ENCODE data around the gene CLSTN3. TPM values are rescaled to one million over a fixed set of nuclear protein-coding genes. Genes with fewer than 3 reads are reported as not detected.

Gene CLSTN3
- total and polyA plus RNA-seq, 2 donors (not counting 3 experiments of a cell fraction or from before 2014, with no cell fraction given), result 27.8 to 45.9 TPM

DNA sequence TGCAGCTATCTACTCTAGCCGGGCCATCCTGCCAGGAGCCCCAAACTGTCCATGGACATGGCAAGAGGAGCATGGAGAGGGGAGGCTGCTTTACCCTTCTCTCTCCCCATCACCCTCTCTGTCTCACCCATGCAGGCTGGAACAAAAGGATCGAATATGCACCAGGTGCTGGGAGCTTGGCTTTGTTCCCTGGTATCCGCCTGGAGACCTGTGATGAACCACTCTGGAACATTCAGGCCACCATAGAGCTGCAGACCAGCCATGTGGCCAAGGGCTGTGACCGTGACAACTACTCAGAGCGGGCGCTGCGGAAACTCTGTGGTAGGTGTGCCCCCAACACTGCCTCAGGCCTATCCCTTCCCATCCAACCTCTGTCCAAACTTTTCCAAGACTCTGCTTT is 5.9 kb downstream of the CLSTN3 start:
- dilution Hi-C loops (cut with MboI; ENCODE audit: extremely low pct_ligation_motif_present, low sequenced_read_pairs), result no loop called here
- DNase-seq (ENCODE audit: low read depth, low spot score) (no peak), FAIRE-seq (no peak)
- ChIA-PET CTCF (interaction anchor here (0.8 to 1.4 kb wide), 2 partner anchors 9 to 23 kb away, joined by 3 to 4 read pairs; no protein-coding TSS in a partner anchor), POLR2A (no interaction called here)
- no peak overlapping the region for H3K4me2 ChIP-seq (ENCODE audit: insufficient read depth, low read length)
- no peak overlapping the region for H3K4me3 ChIP-seq (replicated peaks in 1 of 3; ENCODE audit: insufficient read depth in 1 of 3, low read depth in 1 of 3, low read length in 3 of 3)
- no peak overlapping the region for H2AFZ ChIP-seq (ENCODE audit: low read depth, low read length)
- intact Hi-C loops (cut with micrococcal nuclease), result no loop called here
- BruUV-seq (replicated peaks), result no TSS peak
- no peaks in the 10 kb centered on the region for H3K9me1 ChIP-seq (replicated peaks; ENCODE audit: control insufficient read depth, extremely low read depth, insufficient read depth, low read length)
- H3K27me3 ChIP-seq (ENCODE audit: control insufficient read depth in 2 of 2, insufficient read depth in 2 of 2, low read length in 2 of 2), result no peaks in the 10 kb centered on the region
- H3K9ac ChIP-seq (replicated peaks; ENCODE audit: extremely low read depth, insufficient read depth, low read length), result no peak overlapping the region
- peaks cover 7 to 10% of the 10 kb centered on the region in 2 experiments for H3K36me3 ChIP-seq (ENCODE audit: control insufficient read depth in 2 of 2, extremely low read depth in 1 of 2, insufficient read depth in 2 of 2, low read length in 2 of 2)
- TF ChIP-seq, protein P1, sequence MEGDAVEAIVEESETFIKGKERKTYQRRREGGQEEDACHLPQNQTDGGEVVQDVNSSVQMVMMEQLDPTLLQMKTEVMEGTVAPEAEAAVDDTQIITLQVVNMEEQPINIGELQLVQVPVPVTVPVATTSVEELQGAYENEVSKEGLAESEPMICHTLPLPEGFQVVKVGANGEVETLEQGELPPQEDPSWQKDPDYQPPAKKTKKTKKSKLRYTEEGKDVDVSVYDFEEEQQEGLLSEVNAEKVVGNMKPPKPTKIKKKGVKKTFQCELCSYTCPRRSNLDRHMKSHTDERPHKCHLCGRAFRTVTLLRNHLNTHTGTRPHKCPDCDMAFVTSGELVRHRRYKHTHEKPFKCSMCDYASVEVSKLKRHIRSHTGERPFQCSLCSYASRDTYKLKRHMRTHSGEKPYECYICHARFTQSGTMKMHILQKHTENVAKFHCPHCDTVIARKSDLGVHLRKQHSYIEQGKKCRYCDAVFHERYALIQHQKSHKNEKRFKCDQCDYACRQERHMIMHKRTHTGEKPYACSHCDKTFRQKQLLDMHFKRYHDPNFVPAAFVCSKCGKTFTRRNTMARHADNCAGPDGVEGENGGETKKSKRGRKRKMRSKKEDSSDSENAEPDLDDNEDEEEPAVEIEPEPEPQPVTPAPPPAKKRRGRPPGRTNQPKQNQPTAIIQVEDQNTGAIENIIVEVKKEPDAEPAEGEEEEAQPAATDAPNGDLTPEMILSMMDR (IDR thresholded peaks at IDR 0.05; ENCODE audit: extremely low read depth in 1 of 2, insufficient read depth in 1 of 2, low read depth in 1 of 2, low read length in 2 of 2), result no peak
- no peak for TF ChIP-seq GATA2 (IDR thresholded peaks at IDR 0.05; ENCODE audit: insufficient read depth, insufficient read length, low read depth, low read length)
- TF ChIP-seq, protein P2, sequence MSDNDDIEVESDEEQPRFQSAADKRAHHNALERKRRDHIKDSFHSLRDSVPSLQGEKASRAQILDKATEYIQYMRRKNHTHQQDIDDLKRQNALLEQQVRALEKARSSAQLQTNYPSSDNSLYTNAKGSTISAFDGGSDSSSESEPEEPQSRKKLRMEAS (IDR thresholded peaks at IDR 0.05; ENCODE audit: insufficient read depth, insufficient read length), result no peak
- TF ChIP-seq POLR2AphosphoS5 (IDR thresholded peaks at IDR 0.05; ENCODE audit: insufficient read depth, low read depth, low read length), result no peak
- TF ChIP-seq JUN (IDR thresholded peaks at IDR 0.05; ENCODE audit: borderline replicate concordance, insufficient read depth, insufficient read length, low read depth), result no peak
- TF ChIP-seq FOS (IDR thresholded peaks at IDR 0.05; ENCODE audit: borderline replicate concordance, insufficient read depth, low read length), result no peak
- no peak for TF ChIP-seq MYC (IDR thresholded peaks at IDR 0.05; ENCODE audit: low read depth, low read length)
- no peak for TF ChIP-seq EZH2 (IDR thresholded peaks at IDR 0.05; ENCODE audit: borderline replicate concordance, low read depth, low read length, severe bottlenecking)
- TF ChIP-seq POLR2A (IDR thresholded peaks at IDR 0.05; ENCODE audit: low read depth, low read length), result no peak
- H4K20me1 ChIP-seq (replicated peaks; ENCODE audit: control insufficient read depth, extremely low read depth, insufficient read depth, low read length), result no peaks in the 10 kb centered on the region
- no peak overlapping the region for H3K27ac ChIP-seq (ENCODE audit: insufficient read depth, low read depth, low read length)
- no peaks in the 10 kb centered on the region for H3K79me2 ChIP-seq (ENCODE audit: control insufficient read depth, insufficient read depth, low read length)
- no peaks in the 10 kb centered on the region for H3K9me3 ChIP-seq (replicated peaks; ENCODE audit: control insufficient read depth, insufficient read depth, low read length)
- peaks cover 3% of the 10 kb centered on the region for H3K4me1 ChIP-seq (ENCODE audit: control insufficient read depth, extremely low read depth, insufficient read depth, low read length)

Measured in endothelial cell of umbilical vein (primary cell).